Activated T-helper 17 cell treated with anti-CD3 and anti-CD28 coated beads, Interleukin-2, amount 50 U/mL, for 72 hours (primary cell): Measurements from ENCODE around the gene SSR4. TPM values are rescaled to one million over a fixed set of nuclear protein-coding genes. Genes with fewer than 3 reads are reported as not detected.

Experiments used
- ATAC-seq: fragments of 150-1000 bp; cut with Tn5 transposase; replicated peaks from 2 replicates; pipeline ENCODE4 v1.10.0; 2021; ENCODE audit warnings: mild to moderate bottlenecking, moderate library complexity
- H3K27ac Mint-ChIP-seq: one replicate; pipeline ENCODE4 v1.8.0; 2022; ENCODE audit warnings: mixed read lengths
- H3K27me3 Mint-ChIP-seq: one replicate; pipeline ENCODE4 v1.8.0; 2022; ENCODE audit warnings: mixed read lengths
- H3K36me3 Mint-ChIP-seq: one replicate; pipeline ENCODE4 v1.8.0; 2022; ENCODE audit warnings: low read depth, mild to moderate bottlenecking, mixed read lengths
- H3K4me1 Mint-ChIP-seq: one replicate; pipeline ENCODE4 v1.8.0; 2022; ENCODE audit warnings: mixed read lengths
- H3K4me3 Mint-ChIP-seq: one replicate; pipeline ENCODE4 v1.8.0; 2022; ENCODE audit warnings: mild to moderate bottlenecking, mixed read lengths
- H3K9me3 Mint-ChIP-seq: one replicate; pipeline ENCODE4 v1.8.0; 2022; ENCODE audit warnings: mixed read lengths
- total RNA-seq, 2 donors: library from RNA; stranded (reverse); gene quantifications; one replicate each; pipeline ENCODE4 v1.2.3, GENCODE V29; 2022

Gene SSR4
- total RNA-seq, 2 donors from 2014 or later, result 150 to 152 TPM

DNA sequence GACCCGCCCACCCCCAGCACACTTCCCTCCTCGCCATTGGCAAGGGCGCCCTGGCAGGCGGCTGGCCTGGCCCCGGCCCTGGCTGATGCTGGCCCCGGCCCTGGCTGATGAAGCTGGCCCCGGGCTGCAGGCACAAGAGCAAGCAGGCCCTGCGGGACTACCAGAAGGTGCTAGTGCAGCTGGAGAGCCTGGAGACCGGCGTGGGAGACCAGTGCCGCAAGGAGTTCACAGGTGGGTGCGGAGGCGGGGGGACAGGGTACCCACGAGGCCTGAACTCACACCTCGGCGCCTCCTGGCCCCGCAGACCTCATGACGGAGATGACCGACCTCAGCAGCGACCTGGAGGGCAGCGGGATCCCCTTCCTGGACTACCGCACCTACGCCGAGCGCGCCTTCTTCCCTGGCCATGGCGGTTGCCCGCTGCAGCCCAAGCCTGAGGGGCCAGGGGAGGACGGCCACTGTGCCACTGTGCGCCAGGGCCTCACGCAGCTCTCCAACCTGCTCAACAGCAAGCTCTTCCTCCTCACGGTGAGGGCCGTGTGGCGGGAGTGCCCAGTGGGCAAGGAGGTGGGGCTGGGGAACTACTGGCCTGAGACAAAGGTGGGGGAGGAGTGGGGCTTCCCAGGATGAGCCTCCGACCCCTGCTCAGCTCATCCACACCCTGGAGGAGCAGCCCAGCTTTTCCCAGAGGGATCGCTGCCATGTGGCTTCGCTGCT is 19.7 kb upstream of the SSR4 start:
- Mint-ChIP-seq H3K27me3 (peaks cover under 1% of the 10 kb centered on the region), H3K4me3 (no peak overlapping the region), H3K9me3 (no peaks in the 10 kb centered on the region), H3K4me1 (no peaks in the 10 kb centered on the region), H3K27ac (no peak overlapping the region), H3K36me3 (no peaks in the 10 kb centered on the region)
- ATAC-seq, result no peak

DNA sequence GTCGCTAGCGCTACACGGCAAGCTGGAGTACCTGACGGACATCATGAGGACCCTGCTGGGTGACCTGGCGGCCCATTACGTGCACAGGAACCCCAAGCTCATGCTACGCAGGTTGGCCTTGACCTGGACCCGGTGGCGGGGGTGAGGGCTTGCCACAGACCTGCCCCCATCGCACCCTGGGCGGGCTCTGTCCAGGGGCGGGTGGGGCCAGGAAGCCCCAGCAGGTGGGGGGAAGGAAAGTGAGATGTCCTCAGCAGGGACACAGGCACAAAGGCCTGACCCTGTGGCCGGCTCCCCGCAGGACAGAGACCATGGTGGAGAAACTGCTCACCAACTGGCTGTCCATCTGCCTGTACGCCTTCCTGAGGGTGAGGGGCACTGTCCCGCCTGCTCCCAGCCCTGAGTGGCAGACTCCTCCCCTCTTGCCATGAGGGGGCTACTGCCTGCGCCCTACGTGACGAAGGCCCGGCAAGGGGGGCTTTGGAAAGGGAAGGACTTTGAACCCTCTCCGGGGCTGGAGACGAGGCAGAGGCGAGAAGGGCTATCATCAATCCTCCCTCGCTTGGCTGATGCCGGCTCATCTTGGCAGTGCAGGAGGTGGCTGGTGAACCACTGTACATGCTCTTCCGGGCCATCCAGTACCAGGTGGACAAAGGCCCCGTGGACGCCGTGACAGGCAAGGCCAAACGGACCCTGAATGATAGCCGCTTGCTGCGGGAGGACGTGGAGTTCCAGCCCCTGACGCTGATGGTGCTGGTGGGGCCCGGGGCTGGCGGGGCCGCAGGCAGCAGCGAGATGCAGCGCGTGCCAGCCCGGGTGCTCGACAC is 19.0 kb upstream of the SSR4 start:
- peaks cover 7% of the 10 kb centered on the region for H3K27me3 Mint-ChIP-seq
- peaks cover 6% of the 10 kb centered on the region for H3K36me3 Mint-ChIP-seq
- no peaks in the 10 kb centered on the region for H3K4me1 Mint-ChIP-seq
- H3K4me3 Mint-ChIP-seq, result no peak overlapping the region
- ATAC-seq, result no peak
- H3K9me3 Mint-ChIP-seq, result no peaks in the 10 kb centered on the region
- no peak overlapping the region for H3K27ac Mint-ChIP-seq

DNA sequence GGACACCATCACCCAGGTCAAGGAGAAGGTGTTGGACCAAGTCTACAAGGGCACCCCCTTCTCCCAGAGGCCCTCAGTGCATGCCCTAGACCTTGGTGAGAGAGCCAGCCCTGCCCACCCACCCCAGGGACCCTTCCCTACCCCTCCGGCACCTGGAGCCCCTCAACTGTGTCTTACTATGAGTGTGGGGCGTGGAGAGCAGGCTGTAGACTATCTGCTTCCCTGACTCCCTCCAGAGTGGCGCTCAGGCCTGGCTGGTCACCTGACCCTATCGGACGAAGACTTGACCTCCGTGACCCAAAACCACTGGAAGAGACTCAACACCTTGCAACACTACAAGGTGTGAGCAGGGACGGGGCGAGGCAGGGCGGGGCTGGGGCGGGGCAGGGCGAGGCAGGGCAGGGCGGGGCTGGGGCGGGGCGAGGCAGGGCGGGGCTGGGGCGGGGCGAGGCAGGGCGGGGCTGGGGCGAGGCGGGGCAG is 18.3 kb upstream of the SSR4 start:
- no peaks in the 10 kb centered on the region for H3K4me1 Mint-ChIP-seq
- ATAC-seq, result peak; percentile 24
- peaks cover 6% of the 10 kb centered on the region for H3K36me3 Mint-ChIP-seq
- no peak overlapping the region for H3K4me3 Mint-ChIP-seq
- no peak overlapping the region for H3K27ac Mint-ChIP-seq
- no peaks in the 10 kb centered on the region for H3K9me3 Mint-ChIP-seq
- peaks cover 7% of the 10 kb centered on the region for H3K27me3 Mint-ChIP-seq

DNA sequence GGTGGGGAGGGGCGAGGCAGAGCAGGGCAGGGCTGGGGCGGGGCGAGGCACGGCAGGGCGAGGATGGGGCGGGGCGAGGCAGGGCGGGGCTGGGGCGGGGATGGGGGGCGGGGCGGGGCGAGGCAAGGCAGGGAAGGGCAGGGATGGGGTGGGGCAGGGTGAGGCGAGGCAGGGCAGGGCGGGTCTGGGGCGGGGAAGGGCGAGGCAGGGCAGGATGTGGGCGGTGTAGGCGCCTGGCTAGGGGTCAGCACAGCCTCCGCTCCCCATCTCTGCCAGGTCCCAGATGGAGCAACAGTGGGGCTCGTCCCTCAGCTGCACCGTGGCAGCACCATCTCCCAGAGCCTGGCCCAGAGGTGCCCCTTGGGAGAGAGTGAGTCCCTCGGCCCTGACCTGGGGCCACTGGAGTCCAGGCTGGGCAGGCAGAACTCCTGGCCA is 17.8 kb upstream of the SSR4 start:
- no peak overlapping the region for H3K27ac Mint-ChIP-seq
- H3K36me3 Mint-ChIP-seq, result peaks cover 6% of the 10 kb centered on the region
- H3K9me3 Mint-ChIP-seq, result no peaks in the 10 kb centered on the region
- H3K4me1 Mint-ChIP-seq, result no peaks in the 10 kb centered on the region
- ATAC-seq, result peak; percentile 19
- no peak overlapping the region for H3K4me3 Mint-ChIP-seq
- H3K27me3 Mint-ChIP-seq, result peaks cover 7% of the 10 kb centered on the region

DNA sequence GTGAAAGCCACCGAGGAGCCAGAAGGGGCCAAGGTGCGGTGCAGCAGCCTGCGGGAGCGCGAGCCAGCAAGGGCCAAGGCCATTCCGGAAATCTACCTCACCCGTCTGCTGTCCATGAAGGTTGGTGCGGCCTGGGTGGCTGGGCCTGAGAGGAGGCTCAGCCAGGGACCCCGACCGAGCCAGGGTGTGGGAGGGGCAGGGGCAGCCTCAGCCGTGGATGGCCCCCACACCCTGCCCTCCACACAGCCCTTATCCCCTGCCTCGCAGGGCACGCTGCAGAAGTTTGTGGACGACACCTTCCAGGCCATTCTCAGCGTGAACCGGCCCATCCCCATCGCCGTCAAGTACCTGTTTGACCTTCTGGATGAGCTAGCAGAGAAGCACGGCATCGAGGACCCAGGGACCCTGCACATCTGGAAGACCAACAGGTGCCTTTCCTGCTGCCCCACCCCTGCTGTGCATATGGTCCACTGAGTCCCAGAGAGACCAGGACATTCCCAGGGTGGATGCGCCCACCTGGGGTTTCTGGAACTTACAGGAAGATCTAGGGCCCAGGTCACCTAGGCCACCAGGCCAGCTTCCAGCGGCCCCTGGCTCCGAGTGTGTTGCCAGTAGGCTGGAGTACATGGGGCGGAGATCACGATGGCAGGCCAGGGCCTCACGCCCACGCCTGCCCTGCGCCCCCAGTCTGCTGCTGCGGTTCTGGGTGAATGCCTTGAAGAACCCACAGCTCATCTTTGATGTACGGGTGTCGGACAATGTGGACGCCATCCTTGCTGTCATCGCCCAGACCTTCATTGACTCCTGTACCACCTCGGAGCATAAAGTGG is 17.0 kb upstream of the SSR4 start:
- H3K4me1 Mint-ChIP-seq, result no peaks in the 10 kb centered on the region

DNA sequence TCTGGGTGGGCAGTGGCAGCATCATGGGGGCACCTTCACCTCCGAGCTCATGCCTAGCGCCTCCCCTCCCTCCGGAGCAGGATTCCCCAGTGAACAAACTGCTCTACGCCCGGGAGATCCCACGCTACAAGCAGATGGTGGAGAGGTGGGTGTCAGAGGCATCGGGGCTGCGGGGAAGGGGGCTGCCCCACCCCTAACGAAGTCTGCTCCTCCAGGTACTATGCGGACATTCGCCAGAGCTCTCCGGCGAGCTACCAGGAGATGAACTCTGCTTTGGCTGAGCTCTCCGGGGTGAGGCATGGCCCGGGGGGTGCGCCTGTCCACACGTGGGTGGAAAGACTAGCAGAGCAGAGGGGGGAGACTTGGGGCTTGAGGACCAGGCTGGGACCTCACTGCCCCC is 16.3 kb upstream of the SSR4 start:
- H3K9me3 Mint-ChIP-seq, result no peaks in the 10 kb centered on the region
- ATAC-seq, result no peak
- H3K4me3 Mint-ChIP-seq, result no peak overlapping the region
- H3K4me1 Mint-ChIP-seq, result no peaks in the 10 kb centered on the region
- peaks cover 6% of the 10 kb centered on the region for H3K36me3 Mint-ChIP-seq
- no peak overlapping the region for H3K27ac Mint-ChIP-seq
- peaks cover 7% of the 10 kb centered on the region for H3K27me3 Mint-ChIP-seq

More for the DNA sequence above, 17.0 kb upstream of the SSR4 start:
- H3K4me3 Mint-ChIP-seq, result no peak overlapping the region
- H3K27ac Mint-ChIP-seq, result no peak overlapping the region
- peaks cover 6% of the 10 kb centered on the region for H3K36me3 Mint-ChIP-seq
- H3K27me3 Mint-ChIP-seq, result peaks cover 7% of the 10 kb centered on the region
- ATAC-seq, result no peak
- no peaks in the 10 kb centered on the region for H3K9me3 Mint-ChIP-seq

DNA sequence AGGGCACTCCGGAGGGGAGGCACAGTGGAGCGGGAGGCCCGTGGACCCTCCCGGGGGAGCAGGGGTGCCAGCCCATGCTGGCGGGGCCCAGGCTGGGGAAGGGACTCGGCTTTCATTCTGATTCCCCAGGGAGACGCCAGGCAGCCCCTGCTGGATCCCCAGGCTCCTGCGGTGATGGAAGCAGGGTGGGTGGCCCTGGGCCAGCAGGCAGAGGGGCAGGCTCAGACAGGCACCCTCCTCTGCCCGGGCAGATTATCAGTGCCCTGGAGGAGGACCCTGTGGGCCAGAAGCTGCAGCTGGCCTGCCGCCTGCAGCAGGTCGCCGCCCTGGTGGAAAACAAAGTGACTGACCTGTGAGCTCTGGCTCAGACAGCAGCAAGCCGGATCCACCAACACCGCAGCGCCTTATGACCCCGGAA is 15.8 kb upstream of the SSR4 start:
- Mint-ChIP-seq H3K27me3 (peaks cover 7% of the 10 kb centered on the region), H3K36me3 (peaks cover 6% of the 10 kb centered on the region), H3K4me1 (no peaks in the 10 kb centered on the region), H3K9me3 (no peaks in the 10 kb centered on the region), H3K27ac (no peak overlapping the region), H3K4me3 (no peak overlapping the region)
- ATAC-seq, result no peak

DNA sequence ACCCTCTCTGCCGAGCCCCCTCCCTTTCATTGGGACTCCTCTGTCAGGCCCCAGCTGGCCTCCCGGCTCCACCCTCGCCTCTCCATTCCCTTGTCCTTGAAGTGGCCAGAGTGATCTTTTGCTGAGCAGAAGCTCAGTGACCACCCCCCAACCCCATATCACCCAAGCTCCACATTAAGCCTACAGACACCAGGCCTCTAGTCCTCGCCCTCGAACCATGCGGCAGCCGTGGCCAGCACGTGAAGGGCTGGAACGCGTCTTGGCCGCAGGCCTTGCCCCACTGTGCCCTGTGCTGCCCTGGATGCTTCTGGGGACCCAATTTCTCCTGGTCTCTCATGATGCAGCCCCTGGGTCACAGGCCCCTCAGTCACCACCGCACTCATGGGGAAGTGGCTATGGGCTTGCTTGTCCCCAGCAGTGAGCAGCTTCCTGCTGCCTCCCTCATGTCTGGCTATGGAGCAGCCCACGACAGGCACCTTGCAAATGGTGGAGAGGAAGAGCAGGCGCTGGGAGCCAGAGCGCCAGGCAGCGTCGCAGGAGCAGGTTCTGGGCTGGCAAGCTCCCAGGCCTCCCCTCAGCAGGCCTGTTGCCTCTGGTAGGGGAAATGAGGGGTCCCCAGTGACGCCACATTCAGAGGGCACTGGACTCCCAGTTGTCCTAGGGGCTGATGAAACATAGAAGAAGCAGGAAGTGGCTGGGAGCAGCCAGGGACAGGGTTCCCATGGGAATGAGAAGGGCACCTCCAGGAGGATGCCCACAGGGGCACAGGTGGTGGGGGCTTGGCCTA is 14.4 kb upstream of the SSR4 start:
- no peak for ATAC-seq
- H3K36me3 Mint-ChIP-seq, result peaks cover 6% of the 10 kb centered on the region
- H3K27ac Mint-ChIP-seq, result no peak overlapping the region

DNA sequence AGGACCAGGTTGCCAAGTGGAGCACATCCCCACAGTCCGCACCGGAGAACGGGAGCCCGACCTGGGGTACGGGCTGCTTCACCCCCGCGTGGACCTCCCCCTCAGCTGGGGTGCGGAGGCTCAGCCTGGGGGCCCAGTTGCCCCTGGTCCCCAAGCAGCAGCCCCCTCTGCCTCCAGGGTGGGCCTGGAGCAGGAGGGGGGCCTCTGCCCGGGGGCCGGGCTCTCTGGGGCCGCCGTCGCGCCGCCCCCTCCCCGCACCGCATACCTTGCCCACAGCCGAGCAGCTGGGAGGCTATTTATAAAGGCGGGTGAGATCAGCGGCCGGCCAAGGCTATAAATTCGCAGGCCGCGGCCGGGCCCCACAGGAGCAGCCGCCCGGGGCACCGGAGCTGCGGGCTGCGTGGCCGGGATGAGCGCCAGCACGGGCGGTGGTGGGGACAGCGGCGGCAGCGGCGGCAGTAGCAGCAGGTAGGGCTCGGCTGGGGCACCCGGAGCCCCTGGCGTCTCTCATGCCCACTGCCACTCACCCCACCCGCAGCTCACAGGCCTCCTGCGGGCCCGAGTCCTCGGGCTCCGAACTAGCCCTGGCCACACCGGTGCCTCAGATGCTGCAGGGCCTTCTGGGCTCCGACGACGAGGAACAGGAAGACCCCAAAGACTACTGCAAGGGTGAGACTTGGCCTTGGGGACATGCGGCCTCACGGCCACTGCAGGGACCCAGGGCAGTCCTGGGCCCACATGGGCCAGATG is 13.6 kb upstream of the SSR4 start, which contains the start of gene SRPK3:
Gene SRPK3, plus strand, starts transcription at position 364 of the 750 bp plus-strand sequence. Its CDS starts 46 bp downstream, at position 410.
- Mint-ChIP-seq H3K4me3 (no peak within 1 kb of the TSS), H3K27ac (no peak within 1 kb of the TSS), H3K4me1 (no peaks in the 10 kb centered on the region), H3K27me3 (peaks cover 7% of the 10 kb centered on the region), H3K9me3 (no peaks in the 10 kb centered on the region), H3K36me3 (peaks cover 12% of the 10 kb centered on the region)
- ATAC-seq, result no peak

More for the DNA sequence above, 14.4 kb upstream of the SSR4 start:
- no peaks in the 10 kb centered on the region for H3K4me1 Mint-ChIP-seq
- H3K9me3 Mint-ChIP-seq, result no peaks in the 10 kb centered on the region
- no peak overlapping the region for H3K4me3 Mint-ChIP-seq
- peaks cover 7% of the 10 kb centered on the region for H3K27me3 Mint-ChIP-seq

DNA sequence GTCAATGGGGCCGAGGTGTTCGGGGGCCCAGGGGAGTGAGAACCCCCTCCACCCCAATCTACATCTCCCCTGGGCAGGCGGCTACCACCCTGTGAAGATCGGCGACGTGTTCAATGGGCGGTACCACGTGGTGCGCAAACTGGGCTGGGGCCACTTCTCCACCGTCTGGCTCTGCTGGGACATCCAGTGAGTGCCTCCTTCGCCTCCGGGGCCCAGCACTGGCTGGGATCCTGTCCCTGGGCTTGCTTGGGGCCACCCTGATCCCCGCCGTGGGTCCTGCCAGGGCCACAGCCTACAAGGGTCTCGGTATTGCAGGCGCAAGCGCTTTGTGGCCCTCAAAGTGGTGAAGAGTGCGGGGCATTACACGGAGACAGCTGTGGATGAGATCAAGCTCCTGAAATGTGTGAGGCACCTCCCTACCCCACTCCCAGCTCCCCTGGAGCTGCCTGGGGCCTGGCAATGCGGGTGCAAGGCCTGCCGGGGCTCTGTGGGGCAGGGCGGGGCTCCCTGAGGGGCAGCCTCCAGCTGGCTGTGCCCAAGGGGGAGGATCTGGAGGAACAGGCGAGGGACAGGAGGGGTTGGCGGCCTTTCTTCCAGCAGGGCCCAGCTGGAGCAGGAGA is 12.9 kb upstream of the SSR4 start:
- no peak overlapping the region for H3K4me3 Mint-ChIP-seq
- H3K9me3 Mint-ChIP-seq, result no peaks in the 10 kb centered on the region

DNA sequence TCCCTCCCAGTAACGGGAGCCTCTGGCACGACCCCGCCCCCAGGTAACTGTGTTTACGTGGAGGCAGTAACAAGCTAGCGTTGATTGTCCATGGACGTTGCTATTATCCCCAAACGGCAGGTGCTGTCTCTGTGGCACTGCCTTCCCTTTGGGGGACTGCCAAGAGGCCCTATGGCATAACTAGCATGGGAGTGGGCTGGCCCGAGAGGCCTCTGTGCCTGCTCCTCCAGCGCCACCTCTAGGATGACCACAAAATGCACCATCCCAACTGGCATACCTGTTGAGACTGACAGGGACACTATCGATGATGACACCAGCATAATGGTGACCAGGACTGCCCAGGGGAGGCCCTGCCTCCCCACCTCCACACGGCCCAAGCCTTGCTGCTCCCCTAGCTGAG is 12.2 kb upstream of the SSR4 start:
- Mint-ChIP-seq H3K4me3 (no peak overlapping the region), H3K27ac (no peak overlapping the region)

More for the DNA sequence above, 12.9 kb upstream of the SSR4 start:
- Mint-ChIP-seq H3K4me1 (no peaks in the 10 kb centered on the region), H3K36me3 (peaks cover 19% of the 10 kb centered on the region), H3K27ac (no peak overlapping the region), H3K27me3 (peaks cover 7% of the 10 kb centered on the region)
- peak; percentile 13 for ATAC-seq

DNA sequence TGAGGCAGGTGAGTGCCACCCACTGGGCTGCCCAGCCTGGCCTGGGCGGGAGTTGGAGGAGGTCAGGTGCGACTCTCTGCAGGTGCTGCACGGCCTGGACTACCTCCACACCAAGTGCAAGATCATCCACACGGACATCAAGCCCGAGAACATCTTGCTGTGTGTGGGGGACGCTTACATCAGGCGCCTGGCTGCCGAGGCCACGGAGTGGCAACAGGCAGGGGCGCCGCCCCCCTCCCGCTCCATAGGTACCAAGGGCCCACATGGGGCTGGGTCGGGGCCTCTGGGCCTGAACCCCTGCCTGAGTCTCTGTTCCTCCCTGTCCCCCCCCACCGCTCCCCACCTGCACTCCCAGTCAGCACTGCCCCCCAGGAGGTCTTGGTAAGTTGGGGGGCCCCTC is 11.6 kb upstream of the SSR4 start:
- Mint-ChIP-seq H3K36me3 (peaks cover 24% of the 10 kb centered on the region), H3K9me3 (no peaks in the 10 kb centered on the region), H3K4me3 (no peak overlapping the region), H3K27me3 (peaks cover 7% of the 10 kb centered on the region), H3K4me1 (no peaks in the 10 kb centered on the region), H3K27ac (no peak overlapping the region)
- no peak for ATAC-seq

More for the DNA sequence above, 12.2 kb upstream of the SSR4 start:
- no peaks in the 10 kb centered on the region for H3K9me3 Mint-ChIP-seq
- H3K27me3 Mint-ChIP-seq, result peaks cover 7% of the 10 kb centered on the region
- peak; percentile 25 for ATAC-seq
- H3K4me1 Mint-ChIP-seq, result no peaks in the 10 kb centered on the region
- peaks cover 24% of the 10 kb centered on the region for H3K36me3 Mint-ChIP-seq
